ENCODE results near the gene CD8A.

- TF ChIP-seq POLR2AphosphoS5 (IDR thresholded peaks at IDR 0.05; ENCODE audit: low read depth, low read length) (no peak), POLR2A (IDR thresholded peaks at IDR 0.05; ENCODE audit: low read depth, low read length) (no peak)
These were observed 15.5 kb upstream of the CD8A start for GRCh38 chr2:86806059-86806857.

Measured in GM12892 (cell line).